Measurements from ENCODE around the gene FOXP1.

Gene FOXP1

GRCh38 chr3:71195492-71195891, 388.0 kb downstream of the FOXP1 start:
- DNase-seq, result no peak

GRCh38 chr3:71194785-71195184, 388.7 kb downstream of the FOXP1 start:
- DNase-seq, result no peak

- no peak for DNase-seq
These were observed 392.5 kb downstream of the FOXP1 start for GRCh38 chr3:71191031-71191482.

- DNase-seq, result no peak
These were observed 394.0 kb downstream of the FOXP1 start for GRCh38 chr3:71189480-71189879.

GRCh38 chr3:71187715-71188114, 395.8 kb downstream of the FOXP1 start:
- DNase-seq, result no peak

GRCh38 chr3:71186801-71187200, 396.7 kb downstream of the FOXP1 start:
- DNase-seq, result no peak

GRCh38 chr3:71185733-71186455, 397.6 kb downstream of the FOXP1 start:
- DNase-seq, result no peak

GRCh38 chr3:71184252-71184651, 399.3 kb downstream of the FOXP1 start:
- no peak for DNase-seq

- no peak for DNase-seq
These were observed 400.0 kb downstream of the FOXP1 start for GRCh38 chr3:71183549-71183948.

- no peak for DNase-seq
These were observed 403.0 kb downstream of the FOXP1 start for GRCh38 chr3:71180524-71180923.

- no peak for DNase-seq
These were observed 406.2 kb downstream of the FOXP1 start for GRCh38 chr3:71177375-71177774.

- DNase-seq, result no peak
These were observed 407.2 kb downstream of the FOXP1 start for GRCh38 chr3:71176366-71176765.

GRCh38 chr3:71175691-71176365, 407.7 kb downstream of the FOXP1 start:
- DNase-seq, result no peak

- DNase-seq, result no peak
These were observed 410.6 kb downstream of the FOXP1 start for GRCh38 chr3:71172951-71173350.

- DNase-seq, result no peak
These were observed 411.3 kb downstream of the FOXP1 start for GRCh38 chr3:71172189-71172588.

GRCh38 chr3:71171247-71171646, 412.3 kb downstream of the FOXP1 start:
- DNase-seq, result no peak

GRCh38 chr3:71168880-71169411, 414.6 kb downstream of the FOXP1 start:
- peak in 1 of 2 donors; percentile 8 for DNase-seq

GRCh38 chr3:71168121-71168721, 415.3 kb downstream of the FOXP1 start:
- no peak for DNase-seq

- no peak for DNase-seq
These were observed 416.9 kb downstream of the FOXP1 start for GRCh38 chr3:71166339-71167240.

- no peak for DNase-seq
These were observed 418.6 kb downstream of the FOXP1 start for GRCh38 chr3:71164881-71165280.

GRCh38 chr3:71163198-71163918, 420.2 kb downstream of the FOXP1 start:
- DNase-seq, result no peak

- no peak for DNase-seq
These were observed 421.3 kb downstream of the FOXP1 start for GRCh38 chr3:71162221-71162620.
